ENCODE results near the gene HTRA2.

DNA sequence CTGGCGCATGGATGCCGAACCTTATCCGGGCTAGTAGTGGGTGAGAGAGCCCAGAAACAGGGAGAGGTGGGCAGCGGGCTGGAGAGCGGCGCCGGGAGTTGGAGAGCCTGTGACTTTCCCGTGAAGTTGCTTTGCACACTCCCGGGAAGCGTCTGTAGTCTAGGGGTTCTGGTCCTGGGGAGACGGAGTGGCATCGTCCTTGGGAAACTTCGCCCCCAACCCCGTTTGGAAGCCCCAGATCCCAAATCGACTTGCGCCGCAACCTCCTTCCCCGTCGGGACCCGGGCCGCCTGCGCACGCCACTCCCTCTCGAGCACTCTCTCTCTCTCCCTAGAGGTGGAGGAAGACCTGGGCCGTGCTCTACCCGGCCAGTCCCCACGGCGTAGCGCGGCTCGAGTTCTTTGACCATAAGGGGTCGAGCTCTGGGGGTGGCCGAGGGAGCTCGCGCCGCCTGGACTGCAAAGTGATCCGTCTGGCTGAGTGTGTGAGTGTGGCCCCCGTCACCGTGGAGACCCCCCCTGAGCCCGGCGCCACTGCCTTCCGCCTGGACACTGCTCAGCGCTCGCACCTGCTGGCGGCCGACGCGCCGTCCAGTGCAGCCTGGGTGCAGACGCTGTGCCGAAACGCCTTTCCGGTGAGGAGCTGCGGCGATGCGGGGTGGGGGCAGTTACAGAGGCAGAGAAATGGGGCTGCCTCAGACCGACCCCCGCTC lies 25.2 kb downstream of the HTRA2 start:
- TF ChIP-seq, protein P1, sequence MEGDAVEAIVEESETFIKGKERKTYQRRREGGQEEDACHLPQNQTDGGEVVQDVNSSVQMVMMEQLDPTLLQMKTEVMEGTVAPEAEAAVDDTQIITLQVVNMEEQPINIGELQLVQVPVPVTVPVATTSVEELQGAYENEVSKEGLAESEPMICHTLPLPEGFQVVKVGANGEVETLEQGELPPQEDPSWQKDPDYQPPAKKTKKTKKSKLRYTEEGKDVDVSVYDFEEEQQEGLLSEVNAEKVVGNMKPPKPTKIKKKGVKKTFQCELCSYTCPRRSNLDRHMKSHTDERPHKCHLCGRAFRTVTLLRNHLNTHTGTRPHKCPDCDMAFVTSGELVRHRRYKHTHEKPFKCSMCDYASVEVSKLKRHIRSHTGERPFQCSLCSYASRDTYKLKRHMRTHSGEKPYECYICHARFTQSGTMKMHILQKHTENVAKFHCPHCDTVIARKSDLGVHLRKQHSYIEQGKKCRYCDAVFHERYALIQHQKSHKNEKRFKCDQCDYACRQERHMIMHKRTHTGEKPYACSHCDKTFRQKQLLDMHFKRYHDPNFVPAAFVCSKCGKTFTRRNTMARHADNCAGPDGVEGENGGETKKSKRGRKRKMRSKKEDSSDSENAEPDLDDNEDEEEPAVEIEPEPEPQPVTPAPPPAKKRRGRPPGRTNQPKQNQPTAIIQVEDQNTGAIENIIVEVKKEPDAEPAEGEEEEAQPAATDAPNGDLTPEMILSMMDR (IDR thresholded peaks at IDR 0.05; ENCODE audit: borderline replicate concordance, extremely low read depth, low read length, poor library complexity, severe bottlenecking): no peak
- TF ChIP-seq EZH2 (IDR thresholded peaks at IDR 0.05; ENCODE audit: borderline replicate concordance, low read depth, low read length, severe bottlenecking): no peak

Data from DND-41 (cell line).